Keratinocyte (primary cell): ENCODE measurements around the gene FHDC1. TPM values are rescaled to one million over a fixed set of nuclear protein-coding genes. Genes with fewer than 3 reads are reported as not detected.
"Not testable (repeated sequence)": the region's sequence is repeated elsewhere in the genome, so short reads cannot be mapped to it uniquely, and the experiment has no call there.

Experiments
- DNase-seq: peaks from one replicate; pipeline ENCODE4 v3.0.0-alpha.2; 2011; ENCODE audit warnings: low read depth, missing footprints, low spot score
- FAIRE-seq: peaks from 2 replicates; lab custom pipeline; 2011; peaks lifted over from hg19 to GRCh38; lab: Jason Lieb, UNC
- H2AFZ ChIP-seq: 2 replicates; pipeline ENCODE4 v1.6.0; 2012; ENCODE audit warnings: low read length, control low read depth, inconsistent platforms; ENCODE audit not compliant: control insufficient read depth
- H3K27ac ChIP-seq: 2 replicates; pipeline ENCODE4 v1.5.1; 2011; ENCODE audit warnings: low read length; ENCODE audit not compliant: control insufficient read depth, insufficient read depth
- H3K27me3 ChIP-seq: 3 replicates; pipeline ENCODE4 v1.6.0; 2011; ENCODE audit warnings: low read length; ENCODE audit not compliant: control insufficient read depth, insufficient read depth; ENCODE audit errors: extremely low read depth
- H3K36me3 ChIP-seq, 2 experiments: 2 replicates in 1 of 2; 3 replicates in 1 of 2; pipeline ENCODE4 v1.5.1; 2011; ENCODE audit warnings: low read length in 2 of 2, mild to moderate bottlenecking in 1 of 2; ENCODE audit not compliant: control insufficient read depth in 2 of 2, insufficient read depth in 2 of 2; ENCODE audit errors: extremely low read depth in 1 of 2
- H3K4me1 ChIP-seq: 3 replicates; pipeline ENCODE4 v1.5.1; 2011; ENCODE audit warnings: low read length; ENCODE audit not compliant: control insufficient read depth, insufficient read depth; ENCODE audit errors: extremely low read depth
- H3K4me2 ChIP-seq: 3 replicates; pipeline ENCODE4 v1.6.0; 2011; ENCODE audit warnings: low read depth, low read length; ENCODE audit not compliant: control insufficient read depth, insufficient read depth; ENCODE audit errors: extremely low read depth
- H3K4me3 ChIP-seq, 3 experiments: fragments of 200-600 bp in 1 of 3; sonication (generic) in 1 of 3; 2 replicates in 2 of 3; 3 replicates in 1 of 3; pipeline ENCODE4 v1.5.1; 2011 to 2016; ENCODE audit warnings: low read length in 3 of 3, mild to moderate bottlenecking in 3 of 3, control low read depth in 2 of 3, inconsistent platforms in 1 of 3, low read depth in 1 of 3, mixed read lengths in 1 of 3, mixed run types in 1 of 3, moderate library complexity in 1 of 3; ENCODE audit not compliant: control insufficient read depth in 2 of 3, insufficient read depth in 2 of 3; ENCODE audit errors: extremely low read depth in 1 of 3
- H3K79me2 ChIP-seq: 2 replicates; pipeline ENCODE4 v1.6.0; 2012; ENCODE audit warnings: low read length; ENCODE audit not compliant: control insufficient read depth, insufficient read depth
- H3K9ac ChIP-seq: 3 replicates; pipeline ENCODE4 v1.6.0; 2011; ENCODE audit warnings: low read length; ENCODE audit not compliant: control insufficient read depth, insufficient read depth; ENCODE audit errors: extremely low read depth
- H3K9me1 ChIP-seq: 3 replicates; pipeline ENCODE4 v1.6.0; 2011; ENCODE audit warnings: low read length; ENCODE audit not compliant: control insufficient read depth, insufficient read depth; ENCODE audit errors: extremely low read depth
- H3K9me3 ChIP-seq: 2 replicates; pipeline ENCODE4 v1.5.1; 2012; ENCODE audit warnings: low read depth, low read length; ENCODE audit not compliant: control insufficient read depth
- H4K20me1 ChIP-seq: 3 replicates; pipeline ENCODE4 v1.6.0; 2011; ENCODE audit warnings: low read length; ENCODE audit not compliant: control insufficient read depth, insufficient read depth; ENCODE audit errors: extremely low read depth
- CTCF ChIP-seq, 3 experiments: IDR thresholded peaks in 1 of 3; conservative IDR thresholded peaks in 1 of 3; optimal IDR thresholded peaks in 1 of 3; 2 replicates in 2 of 3; 3 replicates in 1 of 3; pipeline versions ENCODE3 to v1.5.1; 2011; ENCODE audit warnings: low read length in 3 of 3, mild to moderate bottlenecking in 3 of 3, moderate library complexity in 2 of 3, control low read depth in 1 of 3, inconsistent platforms in 1 of 3; ENCODE audit not compliant: insufficient read depth in 2 of 3; ENCODE audit errors: extremely low read depth in 1 of 3
- EZH2 ChIP-seq: IDR thresholded peaks from one replicate; pipeline ENCODE4 v1.6.1; 2012; ENCODE audit warnings: inconsistent platforms, mild to moderate bottlenecking, low read length, moderate library complexity
- dilution Hi-C: fragments of 300-500 bp; cut with MboI; formaldehyde crosslinking; loops from one replicate; pipeline ENCODE4 v1.7.0; 2020; ENCODE audit warnings: low sequenced_read_pairs; ENCODE audit not compliant: extremely low pct_ligation_motif_present
- polyA plus RNA-seq, 5 experiments: library from polyadenylated mRNA; depleted of rRNA in 3 of 5; stranded (reverse) in 3 of 5; stranded (forward) in 1 of 5; unstranded in 1 of 5; fragments of >200 nt; gene quantifications; 1 replicate in 1 of 5; 2 replicates in 3 of 5; 3 replicates in 1 of 5; pipeline versions ENCODE4 v1.2.1 to v1.2.3, GENCODE V29; 2011 to 2012; ENCODE audit warnings: missing spikeins in 2 of 5, low read depth in 1 of 5, low replicate concordance in 1 of 5

FHDC1 gene
- polyA plus RNA-seq, 1 donor (not counting 4 experiments of a cell fraction or from before 2014, with no cell fraction given), result 1.6 TPM

DNA sequence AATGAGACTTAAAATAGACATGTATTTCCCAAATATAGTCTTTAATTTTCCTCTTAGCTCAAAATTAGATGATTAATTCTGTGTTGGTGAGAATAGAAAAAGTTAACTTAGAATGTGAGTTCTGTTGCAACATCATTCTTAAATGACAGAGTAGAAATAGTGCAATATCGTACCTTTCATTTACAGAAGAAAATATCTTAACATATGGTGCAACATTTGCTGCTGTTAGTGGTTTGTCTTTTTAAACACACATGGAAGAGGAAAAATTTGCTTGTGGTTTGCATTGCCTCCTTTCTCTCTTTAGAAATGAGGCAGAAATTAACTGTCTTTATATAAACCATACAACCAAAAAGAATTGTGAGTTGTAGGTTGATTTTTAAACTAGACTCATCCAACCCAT, 39.3 kb upstream of the FHDC1 start:
- Histone ChIP-seq H3K27me3 (no peaks in the 10 kb centered on the region), H3K9me3 (no peaks in the 10 kb centered on the region), H3K4me1 (peaks cover 10% of the 10 kb centered on the region), H3K27ac (no peak overlapping the region), H3K4me2 (no peak overlapping the region), H4K20me1 (no peaks in the 10 kb centered on the region), H3K36me3 (no peaks in the 10 kb centered on the region), H3K4me3 (no peak overlapping the region), H3K9me1 (no peaks in the 10 kb centered on the region), H3K79me2 (no peaks in the 10 kb centered on the region), H3K9ac (no peak overlapping the region), H2AFZ (no peak overlapping the region)
- dilution Hi-C loops, result no loop called here
- DNase-seq (no peak), FAIRE-seq (no peak)
- TF ChIP-seq CTCF (optimal IDR thresholded peaks at IDR 0.05 in 1 of 3, IDR thresholded peaks at IDR 0.05 in 1 of 3, conservative IDR thresholded peaks at IDR 0.05 in 1 of 3; ENCODE audit: extremely low read depth in 1 of 3, insufficient read depth in 2 of 3, low read length in 3 of 3), result no peak
- TF ChIP-seq EZH2, result no peak

DNA sequence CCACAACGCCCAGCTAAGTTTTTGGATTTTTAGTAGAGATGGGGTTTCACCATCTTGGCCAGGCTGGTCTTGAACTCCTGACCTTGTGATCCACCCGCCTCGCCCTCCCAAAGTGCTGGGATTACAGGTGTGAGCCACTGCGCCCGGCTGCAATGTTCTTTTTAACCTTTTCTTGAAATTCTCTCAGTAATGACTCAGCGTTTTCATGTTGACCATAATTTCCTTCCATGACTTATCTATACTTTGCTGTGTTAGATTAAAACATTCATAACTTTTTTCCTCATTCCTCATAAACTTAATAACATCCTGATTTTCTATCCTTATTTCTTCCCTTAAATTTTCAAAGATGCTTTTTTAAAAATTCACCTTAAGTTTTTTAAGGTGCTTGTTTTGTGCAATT, 38.0 kb upstream of the FHDC1 start:
- H3K4me2 ChIP-seq, H3K9me1 ChIP-seq, DNase-seq, H2AFZ ChIP-seq, H3K4me3 ChIP-seq, H3K79me2 ChIP-seq, H3K9ac ChIP-seq, H4K20me1 ChIP-seq, dilution Hi-C loops, FAIRE-seq, H3K27me3 ChIP-seq, H3K9me3 ChIP-seq, H3K27ac ChIP-seq, H3K36me3 ChIP-seq: not testable (repeated sequence)
- H3K4me1 ChIP-seq, result peaks cover 10% of the 10 kb centered on the region

DNA sequence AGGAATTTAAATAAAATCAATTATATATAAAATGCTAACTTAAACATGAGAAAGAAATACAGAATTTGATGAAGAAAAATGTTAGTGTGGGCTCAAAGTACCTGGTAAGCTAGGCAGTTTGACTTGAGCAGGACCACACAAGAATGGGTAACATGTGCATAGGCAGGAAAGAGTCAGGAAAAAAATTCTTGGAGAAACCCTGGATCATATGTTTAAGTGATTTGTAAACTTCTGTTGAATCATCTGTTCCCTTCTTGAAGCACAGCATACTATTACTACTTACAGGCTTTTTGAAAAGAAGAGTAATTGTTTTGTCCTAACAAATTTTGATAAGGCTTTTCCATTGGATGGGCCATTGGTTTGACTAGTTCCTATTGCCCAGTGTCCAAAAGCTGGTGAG, 37.5 kb upstream of the FHDC1 start:
- no peak for DNase-seq
- Histone ChIP-seq H4K20me1 (no peaks in the 10 kb centered on the region), H3K9ac (no peak overlapping the region), H3K9me1 (no peaks in the 10 kb centered on the region), H3K27me3 (no peaks in the 10 kb centered on the region), H3K4me2 (no peak overlapping the region), H2AFZ (no peak overlapping the region), H3K79me2 (no peaks in the 10 kb centered on the region), H3K4me1 (peaks cover 10% of the 10 kb centered on the region), H3K9me3 (no peaks in the 10 kb centered on the region), H3K36me3 (peaks cover 0 to 1% of the 10 kb centered on the region in 2 experiments), H3K27ac (no peak overlapping the region), H3K4me3 (no peak overlapping the region)
- dilution Hi-C loops, result no loop called here
- no peak for FAIRE-seq
- TF ChIP-seq CTCF (optimal IDR thresholded peaks at IDR 0.05 in 1 of 3, IDR thresholded peaks at IDR 0.05 in 1 of 3, conservative IDR thresholded peaks at IDR 0.05 in 1 of 3; ENCODE audit: extremely low read depth in 1 of 3, insufficient read depth in 2 of 3, low read length in 3 of 3) (no peak), EZH2 (no peak)
